ENCODE measurements around the gene TEX101.
A peak's percentile ranks its signal among the peaks of the same experiment; 100 is the strongest.
"Not testable (repeated sequence)": the region's sequence is repeated elsewhere in the genome, so short reads cannot be mapped to it uniquely, and the experiment has no call there.

The TEX101 gene, protein sequence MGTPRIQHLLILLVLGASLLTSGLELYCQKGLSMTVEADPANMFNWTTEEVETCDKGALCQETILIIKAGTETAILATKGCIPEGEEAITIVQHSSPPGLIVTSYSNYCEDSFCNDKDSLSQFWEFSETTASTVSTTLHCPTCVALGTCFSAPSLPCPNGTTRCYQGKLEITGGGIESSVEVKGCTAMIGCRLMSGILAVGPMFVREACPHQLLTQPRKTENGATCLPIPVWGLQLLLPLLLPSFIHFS

DNA sequence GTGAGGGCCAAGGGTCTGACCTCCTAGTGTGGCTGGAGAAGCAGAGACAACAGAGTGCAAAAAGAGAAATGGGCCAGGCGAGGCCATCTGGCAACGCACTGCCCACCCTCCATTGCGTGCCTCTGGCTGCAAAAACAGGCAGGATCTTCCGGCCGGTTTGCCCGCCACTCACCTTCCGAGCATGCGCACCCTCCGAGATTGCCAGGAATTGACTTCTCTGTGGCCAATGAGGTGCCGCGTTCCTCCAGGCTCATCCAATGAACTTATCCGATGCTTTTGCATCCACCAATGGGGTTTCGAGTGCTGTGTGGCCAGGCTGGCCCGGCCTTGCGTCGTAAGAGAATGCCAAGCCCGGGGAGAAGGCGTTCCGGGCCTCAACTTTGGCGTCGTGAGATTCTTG is at the start of gene TEX101:
Gene TEX101, plus strand, starts transcription at position 337 of the 400 bp plus-strand sequence. CDS start 1,030 bp downstream, outside the sequence.
- ATAC-seq, result no peak

DNA sequence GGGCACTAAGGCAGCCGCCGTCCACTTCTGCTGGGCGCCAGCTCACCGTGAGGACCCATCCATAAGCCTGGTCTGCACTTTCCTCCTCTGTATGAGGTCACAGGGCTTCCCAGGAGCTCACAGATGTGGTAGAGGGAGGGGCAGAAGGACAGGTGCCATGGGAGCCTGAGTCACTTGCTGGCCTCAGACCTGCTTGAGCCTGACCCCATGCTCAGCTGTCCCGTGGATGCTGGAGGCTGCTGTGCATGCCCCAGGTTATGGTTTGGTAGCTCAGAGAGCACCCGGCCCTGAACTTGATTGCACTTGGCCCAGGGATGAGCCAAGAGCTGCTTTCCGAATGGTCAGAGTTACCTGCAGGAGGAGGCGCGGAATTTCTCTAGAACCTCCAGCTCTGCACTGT is 49.0 kb upstream of the TEX101 start:
- ATAC-seq, result not testable (repeated sequence)

DNA sequence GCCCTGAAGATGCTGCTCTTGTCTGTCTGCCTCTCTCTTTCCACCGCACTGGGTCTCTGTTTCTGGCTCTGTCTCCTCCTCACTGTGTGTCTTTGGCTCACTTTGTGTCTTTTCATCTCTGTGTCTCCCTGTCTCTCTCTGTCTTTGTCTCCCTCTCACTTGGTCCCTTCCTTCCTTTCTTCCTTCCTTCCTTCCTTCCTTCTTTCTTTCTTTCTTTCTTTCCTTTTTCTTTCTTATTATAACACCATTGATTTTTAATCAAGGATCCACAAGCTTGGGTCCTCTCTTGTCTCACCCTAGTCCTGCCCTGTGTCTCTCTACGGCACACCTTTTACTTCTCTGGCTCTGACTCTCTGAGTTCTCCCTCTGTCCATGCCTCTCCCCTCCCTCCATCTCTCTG is 46.9 kb upstream of the TEX101 start:
- ATAC-seq, result no peak

DNA sequence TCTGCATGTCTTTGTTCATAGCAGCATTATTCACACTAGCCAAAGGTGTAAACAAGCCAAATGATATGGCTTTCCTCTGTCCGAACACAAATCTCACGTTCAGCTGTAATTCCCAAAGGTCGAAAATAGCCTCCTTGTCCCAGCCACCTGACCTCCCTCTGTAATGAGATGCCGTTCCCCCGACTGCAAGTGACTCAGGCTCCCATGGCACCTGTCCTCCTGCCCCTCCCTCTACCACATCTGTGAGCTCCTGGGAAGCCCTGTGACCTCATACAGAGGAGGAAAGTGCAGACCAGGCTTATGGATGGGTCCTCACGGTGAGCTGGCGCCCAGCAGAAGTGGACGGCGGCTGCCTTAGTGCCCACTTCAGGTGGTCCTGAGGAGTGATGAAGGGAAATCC is 45.8 kb upstream of the TEX101 start:
- ATAC-seq, result not testable (repeated sequence)

DNA sequence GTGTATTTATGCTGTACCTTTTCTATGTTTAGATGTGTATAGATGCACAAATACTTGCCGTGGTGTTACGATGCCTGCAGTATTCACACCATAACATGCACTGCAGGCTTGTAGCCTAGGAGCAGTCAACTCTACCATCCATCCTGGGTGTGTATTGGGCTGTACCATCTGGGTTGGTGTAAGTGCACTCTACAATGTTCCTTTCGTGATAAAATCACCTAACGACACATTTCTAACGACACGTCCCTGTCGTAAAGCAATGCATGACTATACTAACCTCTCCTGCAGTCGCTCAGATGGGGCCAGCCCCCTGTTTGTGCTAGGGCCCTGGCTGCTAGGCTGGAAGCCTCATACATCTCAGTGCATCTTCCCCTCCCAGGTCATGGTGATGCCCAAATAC is 42.8 kb upstream of the TEX101 start:
- no peak for ATAC-seq

DNA sequence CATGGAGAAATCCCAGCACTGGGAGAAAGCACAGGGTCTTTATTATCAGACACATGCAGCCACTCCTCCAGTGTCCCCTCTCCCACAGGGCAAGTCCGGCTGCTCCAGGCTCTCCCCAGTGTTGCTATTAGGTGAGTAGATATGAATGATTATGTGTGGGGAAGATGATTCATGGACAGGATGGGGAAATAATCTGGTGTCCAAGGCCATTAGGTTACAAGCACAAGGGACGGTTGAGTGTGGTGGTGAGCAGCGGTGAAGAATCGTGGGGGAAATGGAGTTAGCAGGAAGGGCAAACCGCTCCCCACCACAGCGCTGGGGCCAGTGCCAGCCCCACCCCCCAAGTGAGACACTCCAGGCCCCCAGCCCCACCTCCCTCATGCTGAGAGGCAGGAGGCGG is 42.2 kb upstream of the TEX101 start:
- no peak for ATAC-seq

DNA sequence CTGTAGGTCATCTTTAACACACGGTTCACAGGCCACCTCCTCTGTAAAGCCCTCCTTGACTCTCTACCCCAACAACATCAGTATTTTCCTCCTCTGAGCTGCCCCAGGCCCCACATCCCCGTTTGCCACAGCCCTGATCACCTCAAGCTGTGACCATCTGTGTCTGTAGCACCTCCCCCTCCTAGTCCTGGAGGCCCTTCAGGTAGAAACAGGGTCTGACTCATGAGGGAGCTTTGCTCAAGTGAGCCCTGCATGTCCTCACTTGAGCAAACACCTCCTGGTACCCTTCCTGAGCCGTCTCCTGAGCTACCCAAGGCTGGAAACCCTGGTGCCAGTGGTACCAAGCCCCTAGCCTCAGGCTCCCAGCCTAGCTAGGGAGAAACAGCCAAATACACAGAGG is 37.1 kb upstream of the TEX101 start:
- ATAC-seq, result not testable (repeated sequence)

DNA sequence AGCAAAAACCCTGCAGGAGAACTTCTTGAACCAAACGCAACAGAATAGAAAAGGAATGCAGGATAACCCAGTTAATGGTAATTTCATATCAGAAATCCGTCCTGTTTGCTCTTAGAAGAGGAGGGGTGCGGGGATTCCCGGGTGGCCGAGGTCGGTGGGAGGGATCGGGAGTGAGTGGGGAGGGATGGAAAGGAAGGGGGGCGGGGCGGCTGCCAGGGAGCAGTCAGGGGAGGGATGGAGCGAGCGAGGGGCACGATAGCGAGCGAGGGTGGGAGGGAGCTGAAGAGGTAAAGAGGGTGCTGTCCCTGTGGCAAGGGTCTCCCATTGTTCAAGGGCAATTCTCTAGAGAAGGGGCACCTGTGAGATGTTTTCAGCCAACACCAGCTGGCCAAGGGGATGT is 34.7 kb upstream of the TEX101 start:
- no peak for ATAC-seq

DNA sequence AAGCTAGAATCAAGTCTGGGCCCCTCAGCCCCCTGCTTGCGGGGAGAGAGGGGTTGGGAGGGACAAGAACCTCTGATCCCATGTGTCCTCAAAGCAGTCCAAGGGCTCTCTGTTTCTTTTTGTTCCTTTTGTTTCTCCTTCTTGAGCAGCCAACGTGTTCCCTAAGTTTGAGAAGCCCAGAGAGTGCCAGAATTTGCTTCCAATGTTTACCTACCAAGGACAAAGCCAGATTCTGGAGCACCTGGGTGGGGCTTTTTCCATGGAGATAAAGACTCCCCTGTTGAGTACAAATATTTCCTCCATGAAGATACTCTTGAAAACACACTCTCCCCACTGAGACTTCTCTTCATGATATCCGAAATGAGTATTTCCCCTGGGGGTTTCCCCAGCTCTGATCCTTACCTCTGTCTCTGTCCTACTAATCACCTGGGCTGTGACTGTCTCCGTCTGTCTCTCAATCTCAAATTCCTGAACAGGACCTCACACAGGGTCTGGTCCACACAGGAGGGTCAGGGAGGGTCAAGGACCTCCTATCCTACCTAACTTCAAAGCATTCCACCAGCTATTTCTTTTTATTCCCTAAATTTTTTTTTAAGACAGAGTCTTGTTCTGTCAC is 33.8 kb upstream of the TEX101 start:
- ATAC-seq, result peak; percentile 56 to 63

DNA sequence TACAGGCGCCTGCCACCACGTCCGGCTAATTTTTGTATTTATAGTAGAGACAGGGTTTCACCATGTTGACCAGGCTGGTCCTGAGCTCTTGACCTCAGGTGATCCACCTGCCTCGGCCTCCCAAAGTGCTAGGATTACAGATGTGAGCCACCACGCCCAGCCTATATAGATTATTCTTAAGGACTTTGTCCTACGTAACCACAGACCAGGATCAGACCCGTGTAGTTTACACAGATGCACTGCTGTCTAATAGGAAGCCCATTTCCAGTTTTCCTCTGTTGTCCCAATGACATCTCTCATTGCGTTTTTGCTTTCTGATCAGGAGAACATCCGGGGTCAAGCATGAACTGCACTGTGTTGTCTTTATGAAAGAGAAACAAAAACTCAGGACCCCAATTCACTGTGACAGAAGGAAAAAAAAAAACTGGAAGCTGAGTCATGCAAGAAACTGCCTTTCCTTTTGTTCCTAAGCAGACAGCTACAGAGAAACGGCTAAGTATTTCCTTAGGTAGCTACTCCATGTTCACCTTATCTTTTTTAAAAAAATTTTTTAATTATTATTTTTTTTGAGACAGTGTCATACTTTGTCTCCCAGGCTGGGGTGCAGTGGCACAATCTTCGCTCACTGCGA is 32.0 kb upstream of the TEX101 start:
- ATAC-seq, result not testable (repeated sequence)

DNA sequence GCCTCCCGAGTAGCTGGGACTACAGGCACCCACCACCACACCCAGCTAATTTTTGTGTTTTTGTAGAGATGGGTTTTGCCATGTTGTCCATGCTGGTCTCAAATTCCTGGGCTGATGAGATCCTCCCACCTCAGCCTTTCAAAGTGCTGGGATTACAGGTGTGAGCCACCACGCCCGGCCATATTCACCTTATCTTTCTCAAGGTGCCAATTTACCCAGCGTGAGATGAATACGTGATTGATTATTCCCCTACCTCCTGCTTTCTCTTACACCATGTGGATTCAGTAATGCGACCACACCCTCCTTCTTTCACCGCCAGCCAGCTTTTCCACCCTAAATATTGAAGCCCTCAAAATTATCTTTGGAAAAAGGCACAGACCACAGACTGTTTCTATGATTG is 31.4 kb upstream of the TEX101 start:
- not testable (repeated sequence) for ATAC-seq

DNA sequence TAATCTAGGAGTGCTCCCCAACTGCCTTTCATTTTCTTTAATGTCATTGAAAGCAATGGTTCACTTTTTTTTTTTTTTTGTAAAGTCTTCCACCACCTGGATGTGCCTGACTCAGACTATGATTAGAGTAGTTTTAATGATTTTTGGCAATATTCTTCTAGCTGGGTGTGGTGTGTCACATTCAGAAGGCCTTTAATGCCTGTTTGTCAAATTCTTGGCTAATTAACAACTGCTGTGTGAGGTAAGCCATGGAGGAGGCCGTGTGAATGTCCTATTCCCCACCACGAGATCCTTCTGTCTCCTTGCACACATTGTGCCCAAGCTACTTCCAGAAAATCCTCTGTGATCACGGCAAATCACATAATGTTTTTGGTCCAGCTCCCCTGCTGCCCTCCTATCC is 30.9 kb upstream of the TEX101 start:
- not testable (repeated sequence) for ATAC-seq

DNA sequence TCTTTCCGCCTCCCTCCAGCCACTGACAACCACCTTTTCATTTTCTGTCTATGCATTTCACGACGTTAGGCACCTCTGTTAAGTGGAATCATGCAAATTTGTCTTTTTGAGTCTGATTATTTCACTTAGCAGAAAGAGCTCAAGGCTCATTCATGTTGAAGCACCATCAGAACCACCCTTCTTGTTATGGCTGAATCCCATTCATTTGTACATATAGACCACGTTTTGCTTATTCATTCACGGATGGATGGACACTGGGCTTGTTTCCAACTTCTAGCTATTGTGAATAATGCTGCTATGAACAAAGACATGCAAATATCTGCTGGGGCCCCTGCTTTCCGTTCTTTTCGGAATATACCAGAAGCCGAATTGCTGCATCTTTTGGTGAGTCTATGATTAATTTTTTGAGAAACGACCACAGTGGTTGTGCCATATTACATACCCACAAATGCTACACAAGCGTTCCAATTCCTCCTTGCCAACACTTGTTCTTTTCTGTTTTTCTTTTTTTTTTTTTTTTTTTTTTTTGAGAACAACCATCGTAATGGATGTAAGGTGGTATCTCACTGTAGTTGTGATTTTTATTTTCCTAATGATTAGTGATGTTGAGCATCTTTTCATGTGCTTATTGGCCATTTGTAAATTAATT is 23.7 kb upstream of the TEX101 start:
- ATAC-seq, result not testable (repeated sequence)

DNA sequence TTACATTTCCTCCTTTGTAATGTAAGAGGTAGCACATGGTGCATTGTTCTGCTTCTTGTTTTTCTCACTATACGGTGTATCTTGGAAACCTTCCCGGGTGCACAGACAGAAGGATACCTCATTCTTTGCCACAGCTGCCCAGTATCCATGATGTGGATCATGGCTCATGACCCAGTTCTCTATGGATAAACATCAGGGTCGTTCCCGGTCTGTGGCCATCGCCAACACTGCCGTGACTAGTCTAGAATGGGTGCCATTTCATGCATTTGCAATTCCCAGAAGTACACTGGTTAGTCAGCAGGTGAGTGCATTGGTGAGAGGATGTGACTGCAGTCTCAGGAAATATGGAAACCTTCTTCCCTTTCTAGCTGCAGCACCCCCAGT is 23.1 kb upstream of the TEX101 start:
- ATAC-seq, result not testable (repeated sequence)

DNA sequence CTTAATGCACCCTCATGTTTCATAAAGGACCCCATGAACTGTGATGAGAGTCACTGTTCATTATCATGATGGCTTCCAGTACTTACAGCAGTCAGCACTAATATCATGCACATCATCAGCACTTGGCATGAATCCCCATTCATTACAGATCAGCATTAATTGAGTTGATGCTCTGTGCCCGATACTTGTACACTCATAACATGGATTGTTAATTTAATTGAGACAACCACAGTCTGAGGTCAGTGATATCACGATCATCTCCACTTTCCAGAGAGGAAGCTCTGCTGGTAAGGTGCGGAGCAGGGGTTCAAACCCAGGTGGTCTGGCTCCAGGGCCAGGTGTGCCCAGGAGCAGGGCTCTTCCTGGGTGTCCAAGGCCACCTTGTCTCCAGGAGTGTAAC is 21.2 kb upstream of the TEX101 start:
- not testable (repeated sequence) for ATAC-seq

DNA sequence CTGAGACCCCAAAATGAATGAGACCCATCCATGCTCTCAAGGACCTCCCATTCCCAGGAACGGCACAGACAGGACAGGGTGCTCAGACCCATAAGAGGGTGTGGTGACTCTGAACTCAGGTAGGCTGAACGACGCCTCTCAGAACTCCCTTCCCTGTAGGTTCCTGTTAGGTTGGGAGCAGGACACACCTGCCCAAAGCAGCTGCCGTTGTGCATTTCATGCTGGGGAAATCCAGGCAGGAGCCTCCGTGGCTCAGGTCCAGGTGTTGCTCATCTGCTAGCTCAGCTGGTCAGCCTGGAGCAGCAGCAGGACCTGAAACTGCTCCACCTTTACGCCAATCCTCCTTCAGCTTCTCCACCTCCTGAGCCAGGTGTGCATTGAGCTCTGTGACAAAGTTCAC is 19.1 kb upstream of the TEX101 start:
- no peak for ATAC-seq

DNA sequence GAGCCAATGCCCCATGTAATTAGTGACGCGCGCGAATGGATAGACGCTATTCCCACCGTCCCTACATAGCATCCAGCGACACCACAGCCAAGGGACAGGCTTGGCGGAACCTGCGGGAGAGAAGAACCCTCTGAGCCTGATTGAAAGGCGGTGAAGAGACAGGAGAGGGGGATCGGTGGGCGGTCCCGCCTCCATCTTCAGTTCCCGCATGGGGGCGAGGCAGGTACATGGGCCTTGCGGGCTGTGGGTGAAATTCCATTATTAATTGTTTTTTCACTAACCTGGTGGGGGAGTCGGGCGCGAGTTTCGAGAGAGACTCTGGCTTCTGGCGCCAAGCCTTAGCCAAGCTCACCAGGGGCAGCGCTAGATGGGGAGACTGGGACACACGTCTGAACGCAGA is 8.4 kb upstream of the TEX101 start:
- ATAC-seq, result no peak

DNA sequence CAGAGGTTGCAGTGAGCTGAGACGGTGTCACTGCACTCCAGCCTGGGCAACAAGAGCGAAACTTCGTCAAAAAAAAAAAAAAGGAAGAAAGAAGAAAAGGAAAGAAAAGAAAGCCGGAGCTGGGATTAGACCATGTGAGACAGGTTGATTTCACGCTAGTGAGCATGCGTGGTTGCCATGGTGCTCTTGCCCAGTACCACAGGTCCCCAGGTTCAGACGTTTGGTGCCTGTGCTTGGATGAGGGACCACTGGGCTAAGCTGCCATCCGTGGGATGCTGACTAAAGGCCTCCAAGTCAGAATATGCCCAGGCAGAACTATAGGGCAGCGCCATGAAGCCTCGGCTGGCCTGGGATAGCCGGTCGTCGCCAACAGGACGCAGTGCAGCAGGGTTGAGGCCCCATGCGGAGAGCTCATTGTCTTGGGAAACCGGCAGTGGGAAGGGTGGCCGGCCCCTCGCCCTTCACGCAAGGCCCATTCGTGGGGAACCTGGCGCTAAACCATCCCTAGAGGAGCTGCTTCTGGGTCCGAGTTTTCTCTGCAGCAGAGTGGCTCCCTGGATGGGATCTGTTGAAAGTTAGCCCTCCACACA is 7.2 kb upstream of the TEX101 start:
- no peak for ATAC-seq

DNA sequence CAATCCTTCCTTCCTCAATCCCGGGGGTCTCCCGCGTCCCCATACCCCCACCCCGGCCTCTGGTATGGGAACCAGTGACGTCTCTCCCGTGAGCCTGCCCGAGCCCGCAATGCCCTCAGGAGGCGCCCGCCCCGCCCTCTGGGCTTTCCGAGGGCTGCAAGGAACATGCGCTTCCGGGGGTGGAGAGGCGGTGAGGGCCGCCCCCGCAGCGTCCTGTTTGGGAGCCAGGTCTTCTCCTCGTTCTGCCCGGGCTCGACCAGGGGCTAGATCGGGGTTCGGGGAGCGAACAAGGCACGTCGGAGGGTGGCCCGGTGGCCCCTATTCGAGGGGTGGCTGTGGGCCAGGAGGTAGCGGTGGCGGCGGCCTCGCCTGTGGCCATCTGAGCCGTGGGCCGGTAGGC is 6.6 kb upstream of the TEX101 start:
- ATAC-seq, result no peak

DNA sequence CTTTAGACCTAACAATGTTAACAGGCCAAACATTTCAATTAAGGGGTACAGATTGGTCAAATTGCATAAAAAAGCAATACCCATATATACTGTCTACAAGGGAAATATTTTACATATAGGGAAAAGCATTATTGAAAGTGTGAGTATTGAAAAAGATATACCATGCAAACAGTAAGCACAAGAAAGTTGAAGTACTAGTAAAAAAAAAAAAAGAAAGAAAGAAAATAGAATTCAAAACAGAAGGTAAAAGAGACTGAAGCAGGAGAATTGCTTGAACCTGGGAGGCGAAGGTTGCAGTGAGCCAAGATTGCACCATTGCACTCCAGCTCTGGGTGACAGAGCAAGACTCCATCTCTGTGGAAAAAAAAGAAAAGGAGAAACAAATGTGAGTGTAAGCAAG is 5.3 kb upstream of the TEX101 start:
- ATAC-seq, result no peak

DNA sequence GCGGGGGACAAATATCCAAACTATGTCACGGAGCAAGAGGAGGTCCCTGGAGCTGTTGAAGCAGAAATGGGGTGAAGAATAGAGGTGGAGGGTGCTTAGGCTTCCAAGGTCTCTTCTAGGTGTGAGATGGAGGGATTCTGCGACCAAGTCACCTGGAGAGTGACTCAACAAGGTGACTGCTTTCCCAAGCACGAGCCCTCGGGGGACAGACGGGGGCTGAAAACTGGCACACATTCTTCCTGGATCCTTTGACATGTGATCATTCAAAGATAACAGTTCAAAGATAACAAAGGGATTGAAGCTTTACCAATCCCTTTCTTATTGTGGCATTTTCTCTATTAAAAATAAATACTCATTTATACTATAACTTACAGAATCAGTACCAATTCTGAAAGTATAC is 2.2 kb upstream of the TEX101 start:
- no peak for ATAC-seq

DNA sequence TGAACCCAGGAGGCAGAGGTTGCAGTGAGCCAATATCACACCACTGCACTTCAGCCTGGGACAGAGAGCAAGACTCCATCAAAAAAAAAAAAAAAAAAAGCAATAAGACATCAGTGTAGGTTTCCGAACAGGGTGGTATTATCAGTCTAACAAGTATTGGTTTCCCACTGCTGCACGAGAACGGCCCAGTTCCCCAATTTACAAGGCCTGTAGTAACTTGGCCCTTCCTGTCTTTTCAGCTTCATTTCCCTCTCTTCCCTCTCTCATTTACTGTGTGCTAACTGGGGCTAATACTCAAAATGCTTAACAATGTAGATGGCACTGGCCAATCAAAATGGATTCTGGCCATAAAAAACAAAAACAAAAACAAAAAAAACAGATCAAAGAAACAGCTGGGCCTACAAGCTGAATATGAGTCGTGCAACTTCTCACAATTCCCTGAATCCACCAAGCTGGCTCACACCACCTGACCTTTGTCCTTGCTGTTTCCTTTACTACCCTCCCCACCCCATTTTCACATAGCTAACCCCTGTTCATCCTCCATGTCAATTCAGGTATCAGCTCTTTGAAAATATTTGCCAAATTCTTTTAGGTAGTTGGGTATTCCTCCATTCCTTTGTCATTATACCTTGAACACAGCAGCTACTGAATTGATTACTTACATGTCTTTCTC is 2.4 kb downstream of the TEX101 start:
- ATAC-seq, result no peak

DNA sequence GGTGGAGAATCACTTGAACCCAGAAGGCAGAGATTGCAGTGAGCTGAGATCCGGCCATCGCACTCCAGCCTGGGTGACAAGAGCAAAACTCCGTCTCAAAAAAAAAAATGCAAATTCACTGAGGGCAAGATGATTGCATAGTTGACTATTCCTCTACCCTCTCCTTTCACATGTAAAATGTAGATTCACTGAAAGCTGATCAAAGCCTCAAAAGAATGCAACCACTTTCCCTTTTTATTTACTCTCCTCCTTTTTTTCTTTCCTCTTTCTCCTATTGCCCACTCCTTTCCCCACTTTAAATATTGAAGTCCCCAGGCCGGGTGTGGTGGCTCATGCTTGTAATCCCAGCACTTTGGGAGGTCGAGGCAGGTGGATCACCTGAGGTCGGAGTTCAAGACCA is 6.3 kb downstream of the TEX101 start:
- ATAC-seq, result no peak

Measured in activated CD4-positive, CD25-positive, alpha-beta regulatory T cell treated with anti-CD3 and anti-CD28 coated beads, Interleukin-2, amount 50 U/mL, for 24 hours (primary cell).